Measurements from ENCODE around the gene IMMP2L. TPM values are rescaled to one million over a fixed set of nuclear protein-coding genes. Genes with fewer than 3 reads are reported as not detected.

The IMMP2L gene
- total RNA-seq, 2 experiments from 2014 or later = 17.4 to 30.2 TPM

GRCh38 chr7:111568419-111568818 is 6.1 kb upstream of the IMMP2L start:
- intact Hi-C loops (cut with micrococcal nuclease) = no loop called here
- DNase-seq (no peak), ATAC-seq (no peak)
- TF ChIP-seq CTCF (IDR thresholded peaks at IDR 0.05) = no peak
- Mint-ChIP-seq H3K27ac (no peak overlapping the region), H3K4me3 (no peak overlapping the region), H3K9me3 (peaks cover 10% of the 10 kb centered on the region), H3K4me1 (ENCODE audit: low read depth) (no peaks in the 10 kb centered on the region), H3K36me3 (ENCODE audit: low read depth) (no peaks in the 10 kb centered on the region), H3K27me3 (peaks cover 6% of the 10 kb centered on the region)
- CTCF ChIA-PET = no interaction called here
- POLR2A ChIA-PET = no interaction called here

DNA sequence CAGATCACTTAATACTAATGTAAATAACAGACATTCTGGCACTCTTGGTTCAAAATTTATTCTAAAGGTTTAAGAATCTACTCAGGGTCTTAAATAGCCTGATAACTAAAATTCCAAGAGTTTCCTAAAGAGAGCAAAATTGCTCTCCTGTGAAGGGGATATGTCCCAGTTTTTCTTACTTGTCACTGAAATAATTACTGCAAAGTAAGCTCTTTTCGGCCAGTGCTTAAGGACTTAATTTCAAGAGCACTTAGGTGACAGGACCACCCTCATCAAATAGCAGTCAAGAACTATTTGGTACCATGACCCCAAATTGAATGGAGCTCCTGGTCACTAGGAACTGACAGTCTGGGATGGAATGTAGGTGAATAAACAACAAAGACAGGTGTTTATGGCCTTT is 1.8 kb upstream of the IMMP2L start:
- Mint-ChIP-seq H3K27me3 (peaks cover 6% of the 10 kb centered on the region), H3K4me3 (no peak overlapping the region), H3K36me3 (ENCODE audit: low read depth) (peaks cover 13% of the 10 kb centered on the region), H3K27ac (no peak overlapping the region), H3K9me3 (no peaks in the 10 kb centered on the region), H3K4me1 (ENCODE audit: low read depth) (peaks cover 20% of the 10 kb centered on the region)
- CTCF ChIA-PET = no interaction called here
- intact Hi-C loops (cut with micrococcal nuclease) = no loop called here
- POLR2A ChIA-PET = no interaction called here
- no peak for DNase-seq
- no peak for TF ChIP-seq CTCF (IDR thresholded peaks at IDR 0.05)
- no peak for ATAC-seq

DNA sequence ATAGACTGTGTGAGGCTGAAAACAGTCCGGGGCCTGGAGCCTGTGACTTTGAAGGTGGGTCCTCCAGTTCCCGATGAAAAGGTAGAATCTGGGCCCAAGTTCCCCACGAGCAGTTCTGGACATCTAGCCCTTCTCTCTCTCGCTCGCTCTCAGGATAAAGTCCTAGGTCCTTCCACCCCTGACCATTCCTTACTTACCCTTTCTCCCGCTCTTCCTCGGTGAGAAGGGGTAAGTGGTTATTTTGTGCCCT is 713 bp downstream of the IMMP2L start:
- ChIA-PET POLR2A (interaction anchor here (0.6 to 1.4 kb wide), 4 partner anchors 30 to 453 kb away, joined by 3 to 4 read pairs (median 3); no protein-coding TSS in a partner anchor), CTCF (interaction anchor here (1.9 kb wide), 1 partner anchor 27 kb away, joined by 5 read pairs; no protein-coding TSS in a partner anchor)
- DNase-seq (peak; percentile 11), ATAC-seq (no peak)
- Mint-ChIP-seq H3K36me3 (ENCODE audit: low read depth) (peaks cover 34% of the 10 kb centered on the region), H3K9me3 (no peaks in the 10 kb centered on the region), H3K27ac (peak overlapping the region; percentile 94), H3K27me3 (no peaks in the 10 kb centered on the region), H3K4me3 (peak overlapping the region; percentile 92), H3K4me1 (ENCODE audit: low read depth) (peaks cover 38% of the 10 kb centered on the region)
- intact Hi-C loops (cut with micrococcal nuclease) = no loop called here
- no peak for TF ChIP-seq CTCF (IDR thresholded peaks at IDR 0.05)

GRCh38 chr7:111560773-111561653 is 1.3 kb downstream of the IMMP2L start:
- DNase-seq = no peak
- ChIA-PET CTCF (interaction anchor here (1.9 kb wide), 1 partner anchor 27 kb away, joined by 5 read pairs; no protein-coding TSS in a partner anchor), POLR2A (interaction anchor here (0.5 to 1.4 kb wide), 3 partner anchors 34 to 452 kb away, joined by 3 read pairs; no protein-coding TSS in a partner anchor)
- Mint-ChIP-seq H3K27ac (peak overlapping the region; percentile 94), H3K9me3 (no peaks in the 10 kb centered on the region), H3K4me3 (peak overlapping the region; percentile 92), H3K27me3 (no peaks in the 10 kb centered on the region), H3K4me1 (ENCODE audit: low read depth) (peaks cover 38% of the 10 kb centered on the region), H3K36me3 (ENCODE audit: low read depth) (peaks cover 39% of the 10 kb centered on the region)
- no peak for ATAC-seq
- intact Hi-C loops (cut with micrococcal nuclease) = no loop called here
- no peak for TF ChIP-seq CTCF (IDR thresholded peaks at IDR 0.05)

DNA sequence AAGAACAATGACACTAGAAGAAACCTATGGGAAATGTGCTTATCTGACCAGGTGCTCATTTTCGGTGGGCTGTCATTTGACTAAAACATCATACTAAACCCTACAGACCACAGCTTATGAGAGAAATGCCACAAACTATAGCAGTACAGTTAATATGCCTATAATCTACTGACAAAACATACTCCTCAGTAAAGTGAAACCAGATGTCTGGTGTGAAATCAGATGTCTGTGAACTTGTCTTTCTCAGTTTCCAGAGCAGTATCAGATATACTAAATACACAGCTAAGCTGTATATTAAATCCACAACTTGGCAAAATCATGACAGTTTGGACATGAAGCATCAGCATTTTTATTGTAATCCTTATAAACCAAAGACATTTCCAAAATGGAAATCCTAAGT is 3.3 kb downstream of the IMMP2L start:
- CTCF ChIA-PET = interaction anchor here (0.8 to 0.9 kb wide), 2 partner anchors 177 to 463 kb away, joined by 3 to 4 read pairs; no protein-coding TSS in a partner anchor
- Mint-ChIP-seq H3K36me3 (ENCODE audit: low read depth) (peaks cover 55% of the 10 kb centered on the region), H3K27ac (no peak overlapping the region), H3K27me3 (no peaks in the 10 kb centered on the region), H3K9me3 (no peaks in the 10 kb centered on the region), H3K4me3 (no peak overlapping the region), H3K4me1 (ENCODE audit: low read depth) (peaks cover 38% of the 10 kb centered on the region)
- ATAC-seq (no peak), DNase-seq (no peak)
- intact Hi-C loops (cut with micrococcal nuclease) = no loop called here
- no peak for TF ChIP-seq CTCF (IDR thresholded peaks at IDR 0.05)
- POLR2A ChIA-PET = interaction anchor here (1.0 kb wide), 1 partner anchor 9 kb away, joined by 3 read pairs; no protein-coding TSS in a partner anchor

Data from activated CD8-positive, alpha-beta T cell treated with anti-CD3 and anti-CD28 coated beads for 36 hours (primary cell).